HG03175 (cell line): ENCODE results near the gene PNRC2.
"Not testable (repeated sequence)": the region's sequence is repeated elsewhere in the genome, so short reads cannot be mapped to it uniquely, and the experiment has no call there.

ENCODE experiments used
- ATAC-seq: cut with Tn5 transposase; IDR thresholded peaks from one replicate; pipeline ENCODE4 v1.9.1; 2021; ENCODE audit warnings: mild to moderate bottlenecking, moderate library complexity; ENCODE audit not compliant: unreplicated experiment

The PNRC2 gene

GRCh38 chr1:23947366-23947765 is 12.3 kb upstream of the PNRC2 start:
- no peak for ATAC-seq

GRCh38 chr1:23953020-23953419 is 6.6 kb upstream of the PNRC2 start:
- ATAC-seq = no peak

GRCh38 chr1:23957096-23957495 is 2.5 kb upstream of the PNRC2 start:
- no peak for ATAC-seq

DNA sequence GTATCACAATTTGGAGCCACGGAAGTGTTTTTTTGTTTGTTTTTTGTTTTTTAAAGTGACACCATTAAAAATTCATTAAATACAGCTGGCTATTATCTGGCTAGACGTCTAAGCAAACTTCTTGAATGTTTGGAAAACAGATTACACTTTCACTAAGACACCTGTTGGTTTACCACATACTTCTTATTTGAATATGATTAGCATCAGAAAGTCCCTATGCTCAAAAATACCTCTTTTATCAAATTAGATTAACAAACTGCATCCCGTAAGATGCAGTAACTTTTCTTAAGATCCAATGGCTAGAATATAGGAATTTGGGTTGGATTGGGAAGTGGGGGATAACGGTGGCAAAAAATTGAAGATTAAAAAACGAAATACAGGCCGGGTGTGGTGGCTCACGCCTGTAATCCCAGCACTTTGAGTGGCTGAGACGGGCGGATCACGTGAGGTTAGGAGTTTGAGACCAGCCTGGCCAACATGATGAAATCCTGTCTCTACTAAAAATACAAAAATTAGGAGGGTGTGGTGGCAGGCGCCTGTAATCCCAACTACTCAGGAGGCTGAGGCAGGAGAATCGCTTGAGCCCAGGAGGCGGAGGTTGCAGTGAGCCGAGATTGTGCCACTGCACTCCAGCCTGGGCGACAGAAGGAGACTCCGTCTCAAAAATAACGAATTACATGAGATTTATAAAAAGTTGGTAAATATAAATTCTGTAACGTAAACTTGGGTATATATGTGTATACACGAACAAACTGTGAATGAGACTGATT is 1.4 kb upstream of the PNRC2 start:
- not testable (repeated sequence) for ATAC-seq

DNA sequence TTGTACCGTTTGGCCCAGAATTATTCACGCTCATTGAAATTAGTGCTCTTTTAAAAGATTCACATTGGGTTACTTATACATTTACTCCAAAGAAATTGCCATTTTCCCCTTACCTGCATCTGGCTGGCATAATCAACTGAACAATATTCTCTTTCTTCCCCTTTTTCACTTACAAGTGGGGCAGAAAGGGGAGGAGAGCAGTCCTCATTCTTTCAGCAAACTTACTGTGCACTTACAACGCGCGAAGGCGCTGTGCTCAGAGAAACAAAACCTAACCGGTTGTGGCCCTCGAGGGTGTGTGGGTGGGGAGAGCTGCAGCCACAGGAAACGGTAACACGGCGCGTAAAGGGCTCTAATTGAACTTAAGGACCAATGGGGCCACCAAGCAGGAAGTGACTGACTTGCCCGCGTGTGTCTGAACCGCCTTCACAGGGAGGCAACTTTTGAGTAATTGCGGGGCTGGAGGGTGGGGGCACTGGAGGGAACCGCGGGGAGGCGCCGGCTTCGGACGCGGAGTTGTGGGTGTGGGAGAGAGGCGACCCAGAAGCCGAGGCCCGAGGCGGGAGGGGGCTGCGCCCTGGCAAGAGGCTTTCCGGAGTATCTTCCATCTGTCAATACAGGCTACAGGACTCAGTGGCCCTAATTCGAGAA is 693 bp upstream of the PNRC2 start:
- ATAC-seq = peak; percentile 72

- no peak for ATAC-seq
Measured at GRCh38 chr1:23960291-23961020, 828 bp downstream of the PNRC2 start.

DNA sequence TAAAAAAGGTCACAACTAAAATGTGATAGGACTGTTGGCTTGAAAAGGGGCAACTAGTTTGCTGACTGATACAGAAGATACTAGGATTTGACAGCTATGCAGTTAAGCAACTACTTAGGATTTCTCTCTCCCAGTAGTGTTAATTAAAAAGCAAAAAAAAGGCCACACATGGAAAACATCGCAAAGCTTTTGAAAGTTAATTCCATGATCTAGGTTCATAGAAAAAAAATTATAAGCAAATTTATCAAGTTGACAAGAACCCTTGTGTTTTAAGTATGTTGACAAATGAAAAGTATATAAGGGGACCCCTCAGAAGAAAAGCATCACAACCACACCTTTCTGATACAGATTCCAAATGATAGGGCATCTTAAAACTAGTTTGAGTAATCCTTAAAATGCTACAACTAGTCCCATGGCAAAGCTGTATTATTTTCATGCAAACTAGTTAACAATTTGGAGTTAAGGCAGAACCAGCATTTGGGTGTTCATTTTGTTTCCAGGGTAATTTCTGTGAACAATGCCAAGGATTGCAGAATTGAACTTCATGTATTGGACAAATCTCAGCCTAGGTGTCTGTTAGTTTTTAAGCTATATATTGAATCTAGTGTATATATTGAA is 4.1 kb downstream of the PNRC2 start:
- ATAC-seq = no peak

DNA sequence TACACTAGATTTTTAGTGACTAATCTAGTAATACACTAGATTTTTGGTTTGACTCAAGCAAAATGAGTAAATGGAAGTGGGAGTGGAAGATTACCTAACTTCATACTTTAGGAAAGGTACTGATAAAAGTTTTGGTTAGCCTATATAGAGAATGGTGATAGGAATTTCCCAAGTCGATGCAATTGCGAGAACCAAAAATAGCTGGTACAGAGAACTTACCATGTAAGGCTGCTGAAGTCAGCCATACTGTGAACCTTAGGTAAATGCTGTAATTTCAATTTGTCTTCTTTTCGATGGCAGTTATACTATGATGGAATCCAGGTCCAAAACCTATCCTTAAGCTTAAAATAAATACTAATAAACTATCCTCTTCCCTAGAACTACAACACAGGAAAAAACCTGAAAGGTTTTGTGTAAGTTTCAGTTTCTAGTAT is 4.6 kb downstream of the PNRC2 start:
- no peak for ATAC-seq

GRCh38 chr1:23964790-23965740 is 5.4 kb downstream of the PNRC2 start:
- no peak for ATAC-seq

DNA sequence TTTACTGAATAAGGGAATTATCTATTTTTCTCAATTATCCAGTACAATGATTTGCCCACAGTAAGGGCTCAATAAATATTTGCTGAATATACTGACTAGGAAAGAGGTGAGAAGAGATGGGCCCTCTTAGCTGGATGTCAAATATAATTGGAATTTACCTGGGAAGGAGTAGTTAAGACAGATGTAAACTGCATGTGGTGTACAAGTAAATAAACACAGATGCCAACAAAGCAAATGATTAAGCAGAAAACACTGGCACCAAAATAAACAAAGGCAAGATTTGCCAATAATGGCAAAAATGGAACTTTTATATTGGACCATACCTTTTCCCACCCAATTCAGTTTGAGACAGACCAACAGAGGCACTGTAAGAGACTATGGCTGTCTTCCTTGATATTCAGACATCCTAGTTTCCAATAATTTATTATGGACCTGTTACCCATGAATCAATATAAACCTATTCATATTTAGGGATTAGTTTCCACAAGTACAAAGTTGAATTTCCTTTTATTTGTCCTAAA is 7.4 kb downstream of the PNRC2 start:
- no peak for ATAC-seq

DNA sequence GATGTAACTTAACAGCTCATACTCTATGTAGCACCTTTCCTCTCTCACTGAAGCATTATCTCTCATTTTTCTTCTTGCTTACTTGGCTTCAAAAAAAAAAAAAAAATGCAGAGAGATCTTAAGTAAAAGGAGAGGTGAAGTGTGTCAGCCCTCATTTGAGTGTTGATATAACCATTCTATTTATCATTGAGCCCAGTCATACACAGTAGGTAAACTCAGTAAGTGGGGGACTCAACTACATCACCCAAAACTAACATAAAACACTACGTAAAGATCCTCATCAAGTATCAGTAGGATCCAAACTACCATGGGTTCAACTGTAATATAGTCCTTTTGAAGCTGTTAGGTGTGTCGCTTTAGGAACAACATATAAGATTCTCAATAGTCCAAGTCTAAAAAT is 8.2 kb downstream of the PNRC2 start:
- ATAC-seq = no peak

DNA sequence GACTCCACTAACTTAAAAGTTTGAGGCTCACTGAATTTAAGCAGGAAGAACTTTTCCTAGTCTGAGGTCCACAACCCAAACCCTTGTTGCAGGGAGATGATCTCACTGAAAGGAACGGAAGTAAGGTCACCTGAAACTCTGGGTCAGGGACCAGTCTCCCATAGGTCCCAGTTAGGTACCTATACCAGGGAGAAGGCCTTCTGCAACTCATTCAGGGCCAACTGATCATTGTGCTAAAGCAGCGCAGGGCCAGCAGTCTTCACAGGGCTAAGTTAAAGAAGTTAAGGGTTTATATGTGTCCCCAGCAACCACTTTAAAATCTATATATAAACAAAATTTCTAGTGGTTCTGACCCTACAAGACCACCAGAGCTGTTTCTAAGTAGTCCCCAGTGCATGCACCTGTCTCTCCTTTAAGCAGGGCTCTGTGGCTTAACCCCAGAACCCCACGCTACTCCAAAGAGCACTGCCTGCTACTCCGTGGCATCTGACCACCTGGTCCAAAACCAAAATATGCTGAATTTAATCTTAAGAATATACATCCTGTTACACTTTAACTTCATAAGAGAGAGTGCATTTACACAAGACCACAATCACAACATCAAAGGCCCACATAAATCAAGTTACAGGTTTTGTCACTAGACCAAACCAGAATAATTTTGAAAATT is 17.7 kb downstream of the PNRC2 start:
- ATAC-seq = no peak

GRCh38 chr1:23977854-23978191 is 18.2 kb downstream of the PNRC2 start:
- ATAC-seq = no peak

DNA sequence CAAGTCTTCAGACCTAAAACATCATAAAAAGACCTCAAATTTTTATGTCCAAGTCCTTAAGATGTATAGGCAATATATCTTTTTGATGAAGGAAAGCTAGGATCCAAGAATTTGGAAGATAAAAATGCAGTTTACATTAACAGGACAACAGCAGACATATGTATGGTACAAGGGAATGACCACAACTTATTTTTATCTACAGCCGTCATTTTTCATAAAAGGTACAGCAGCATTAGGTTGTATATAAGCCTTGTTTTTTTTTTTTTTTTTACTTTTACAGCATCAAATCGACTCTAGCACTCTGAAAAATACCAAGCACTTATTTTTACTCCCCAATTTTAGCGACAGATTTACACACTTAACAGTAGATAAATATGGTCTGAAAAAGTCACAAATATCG is 19.2 kb downstream of the PNRC2 start:
- no peak for ATAC-seq

DNA sequence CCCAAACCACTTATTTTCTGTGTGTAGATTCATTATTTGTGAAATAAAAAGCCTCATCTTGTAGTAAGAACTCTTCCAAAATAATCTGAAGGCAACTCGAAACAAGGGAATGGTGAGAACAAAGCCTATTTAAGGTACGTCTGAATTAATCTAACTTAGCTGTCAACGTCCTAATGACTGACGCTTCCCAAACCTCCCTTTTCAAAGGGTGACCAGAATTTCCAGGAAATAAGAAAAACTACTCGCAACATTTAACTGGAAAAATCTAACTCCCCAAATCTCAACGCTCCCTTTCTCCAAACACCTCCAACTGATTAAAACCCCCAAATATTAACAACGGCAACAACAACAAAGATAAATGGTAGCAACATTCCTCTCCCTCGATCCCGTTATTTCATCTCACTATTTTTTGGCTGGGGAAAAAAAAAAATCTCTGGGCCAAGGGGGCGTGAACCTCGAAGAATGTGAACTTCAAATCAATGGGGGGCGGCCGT is 19.8 kb downstream of the PNRC2 start:
- no peak for ATAC-seq

DNA sequence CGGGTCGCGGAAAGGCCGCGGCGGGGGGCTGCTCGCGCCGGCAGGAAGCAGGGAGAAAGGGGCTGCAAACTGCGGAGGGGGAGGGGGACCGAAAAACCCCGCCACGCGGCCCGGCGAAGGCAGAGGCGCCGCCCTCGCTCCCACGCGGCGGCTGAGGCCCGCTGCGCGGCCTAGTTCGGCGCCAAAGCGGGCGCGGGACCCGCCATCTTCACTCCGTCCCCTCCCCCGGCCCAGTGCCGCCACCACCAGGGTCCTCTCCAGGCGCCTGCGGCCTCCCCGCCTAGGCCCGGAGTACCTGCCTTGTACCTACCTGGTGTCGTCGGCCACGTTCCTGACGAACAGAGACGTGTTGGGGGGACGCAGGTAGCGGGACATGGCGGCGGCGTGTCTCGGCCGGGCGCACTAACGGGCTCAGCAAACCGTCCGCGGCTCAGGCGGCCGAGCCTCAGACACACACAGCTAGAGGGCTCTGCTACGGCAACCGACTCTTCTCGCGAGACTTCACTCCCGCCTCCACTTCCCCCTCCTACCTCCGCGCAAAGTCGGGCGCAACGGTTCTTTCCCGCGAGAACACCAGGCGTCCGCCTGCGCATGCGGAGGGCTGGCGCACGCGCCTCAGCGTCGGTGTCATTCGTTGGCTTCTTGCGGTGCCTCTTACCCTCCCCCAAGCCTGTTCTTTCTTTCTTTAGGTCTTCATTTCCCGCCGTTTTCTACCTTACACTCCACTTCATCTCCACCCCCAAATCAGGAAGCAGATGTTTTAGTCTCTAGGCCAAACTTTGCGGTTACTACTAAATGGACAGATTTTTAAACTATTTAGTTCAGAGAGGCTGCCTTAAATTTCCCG is 20.5 kb downstream of the PNRC2 start, which contains the start of gene SRSF10:
Gene SRSF10, minus strand, starts transcription at position 447 of the 847 bp plus-strand sequence. Its CDS starts 72 bp downstream, at position 375.
- peak; percentile 92 for ATAC-seq

DNA sequence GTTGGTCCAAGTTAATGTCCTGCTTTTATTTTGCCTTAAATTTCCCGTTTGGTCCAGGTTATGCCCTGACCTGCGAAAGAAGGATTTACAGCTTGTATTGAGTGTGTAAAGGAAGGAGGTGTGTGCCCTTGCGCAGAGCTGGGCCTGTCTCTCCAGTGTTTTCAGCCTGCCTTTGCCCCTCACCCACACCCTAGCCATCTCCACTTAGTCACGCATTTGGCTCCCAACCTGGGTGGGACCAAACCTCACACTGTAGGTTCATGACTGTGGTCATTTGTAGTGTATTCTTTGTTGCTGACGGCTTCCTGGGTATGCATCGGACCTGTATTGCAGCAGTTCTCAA is 21.1 kb downstream of the PNRC2 start:
- peak; percentile 31 for ATAC-seq

GRCh38 chr1:23984417-23985186 is 25.0 kb downstream of the PNRC2 start:
- ATAC-seq = no peak
